Stimulated activated CD8-positive, alpha-beta memory T cell treated with anti-CD3 and anti-CD28 coated beads, Interleukin-12 subunit alpha, Interleukin-12 subunit beta, amount 100 ng/mL, for 4 hours (primary cell): Measurements from ENCODE around the gene DMBX1.

Experiments
- DNase-seq: peaks from one replicate; pipeline ENCODE4 v3.0.0-alpha.2; 2020; ENCODE audit warnings: low read depth

DMBX1 gene

GRCh38 chr1:46489638-46490405, at the start of gene DMBX1:
DMBX1 (plus strand) TSS chr1:46489836; CDS start chr1:46507011, 17,175 bp downstream.
- no peak for DNase-seq

DNA sequence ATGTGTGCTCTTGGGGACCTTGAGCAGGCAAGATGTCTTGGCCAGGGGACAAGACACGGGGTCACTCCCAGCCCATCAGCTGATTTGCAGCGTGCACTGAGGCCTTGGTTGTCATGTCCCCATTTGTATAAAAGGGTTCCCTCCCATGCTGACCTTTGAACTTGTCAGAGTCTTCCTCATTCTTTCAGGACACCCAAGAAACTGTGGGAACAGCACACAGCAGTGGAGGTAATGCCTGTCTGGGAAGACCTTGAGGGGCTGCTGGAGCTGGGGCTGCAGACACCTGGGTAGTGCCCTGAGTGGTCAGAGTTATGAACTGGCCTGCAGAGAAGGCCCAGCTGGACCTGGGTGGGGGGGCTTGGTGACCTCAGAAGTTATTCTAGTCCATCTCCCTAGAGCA, 49.2 kb upstream of the DMBX1 start:
- no peak for DNase-seq

DNA sequence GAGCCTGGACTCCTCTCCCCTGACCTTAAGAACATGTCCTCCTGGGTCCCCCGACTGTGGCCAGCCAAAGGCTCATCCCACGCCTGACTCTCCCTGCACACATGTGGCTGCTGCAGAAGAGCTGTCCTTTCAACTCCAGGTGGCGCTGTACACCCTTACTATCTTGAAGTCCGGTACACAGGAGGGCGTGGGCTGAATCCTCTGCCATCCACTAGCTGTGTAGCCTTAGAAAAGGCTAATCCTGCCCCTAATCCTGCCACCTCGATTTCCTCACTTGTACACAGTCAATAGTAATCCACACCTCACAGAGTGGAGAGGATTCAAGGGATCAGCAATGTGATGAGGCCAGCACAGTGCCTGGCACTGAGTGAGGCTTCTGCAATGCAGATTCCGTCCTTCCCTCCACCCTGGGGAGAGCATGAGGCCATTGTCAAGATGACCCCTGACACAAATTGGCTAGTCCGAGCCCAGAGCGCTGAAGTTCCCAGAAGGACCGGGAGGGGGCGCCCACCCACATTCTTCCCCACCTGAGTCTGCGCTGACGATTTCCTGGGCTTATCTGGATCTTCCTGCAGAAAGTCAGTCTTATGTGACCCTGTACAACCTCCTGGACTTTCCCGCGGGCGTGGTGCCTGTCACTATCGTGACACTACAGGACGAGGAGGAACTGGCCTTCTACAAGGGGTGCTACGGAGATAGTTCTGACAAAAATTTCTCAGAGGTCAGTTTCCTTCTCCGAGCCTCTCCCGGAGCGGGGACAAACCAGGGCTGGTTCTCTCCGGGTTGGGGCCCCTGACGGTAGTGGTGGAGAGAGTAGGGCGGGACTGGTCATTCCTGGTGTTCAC, 47.1 kb upstream of the DMBX1 start:
- DNase-seq = peak; percentile 42

DNA sequence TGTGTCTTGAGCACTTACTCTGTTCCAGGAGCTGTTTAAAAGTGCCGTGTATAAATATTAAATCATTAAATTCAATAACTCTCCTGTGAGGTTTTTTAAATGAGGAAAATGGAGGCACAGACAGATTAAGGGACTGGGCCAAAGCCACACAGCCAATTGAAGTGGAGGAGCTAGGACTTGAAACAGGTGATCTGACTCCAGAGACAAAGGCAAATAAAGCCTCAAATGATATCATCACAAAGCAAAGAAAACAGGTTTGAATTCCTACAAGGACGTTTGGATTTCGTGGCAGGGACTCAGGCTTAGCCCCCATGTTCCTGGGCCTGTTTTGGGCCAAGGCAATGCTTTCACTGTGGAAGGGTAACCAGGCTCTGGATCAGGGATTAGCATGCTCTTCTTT, 45.2 kb upstream of the DMBX1 start:
- no peak for DNase-seq

DNA sequence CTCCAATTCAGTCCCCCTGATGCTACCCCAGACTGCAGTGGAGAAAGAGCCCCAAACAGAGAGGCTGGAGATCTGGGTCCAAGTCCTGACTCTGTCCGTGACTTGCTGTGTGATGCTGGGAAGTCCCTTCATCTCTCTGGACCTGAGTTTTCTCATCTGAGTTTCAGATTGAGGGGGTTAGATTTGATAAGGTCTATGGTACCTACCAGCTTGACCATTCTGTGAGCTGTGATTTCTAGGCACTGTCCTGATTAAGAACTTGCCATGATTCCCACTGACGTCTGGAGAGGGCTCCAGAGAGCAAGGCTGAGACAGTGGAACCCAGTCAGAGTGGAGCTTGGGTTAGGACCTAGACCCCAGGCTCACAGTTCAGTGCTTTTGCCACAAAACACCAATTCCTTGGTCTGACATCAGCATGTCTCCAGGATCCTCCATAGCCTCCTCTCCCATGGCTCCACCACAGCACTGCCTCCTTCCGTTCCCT, 43.8 kb upstream of the DMBX1 start:
- DNase-seq = no peak

DNA sequence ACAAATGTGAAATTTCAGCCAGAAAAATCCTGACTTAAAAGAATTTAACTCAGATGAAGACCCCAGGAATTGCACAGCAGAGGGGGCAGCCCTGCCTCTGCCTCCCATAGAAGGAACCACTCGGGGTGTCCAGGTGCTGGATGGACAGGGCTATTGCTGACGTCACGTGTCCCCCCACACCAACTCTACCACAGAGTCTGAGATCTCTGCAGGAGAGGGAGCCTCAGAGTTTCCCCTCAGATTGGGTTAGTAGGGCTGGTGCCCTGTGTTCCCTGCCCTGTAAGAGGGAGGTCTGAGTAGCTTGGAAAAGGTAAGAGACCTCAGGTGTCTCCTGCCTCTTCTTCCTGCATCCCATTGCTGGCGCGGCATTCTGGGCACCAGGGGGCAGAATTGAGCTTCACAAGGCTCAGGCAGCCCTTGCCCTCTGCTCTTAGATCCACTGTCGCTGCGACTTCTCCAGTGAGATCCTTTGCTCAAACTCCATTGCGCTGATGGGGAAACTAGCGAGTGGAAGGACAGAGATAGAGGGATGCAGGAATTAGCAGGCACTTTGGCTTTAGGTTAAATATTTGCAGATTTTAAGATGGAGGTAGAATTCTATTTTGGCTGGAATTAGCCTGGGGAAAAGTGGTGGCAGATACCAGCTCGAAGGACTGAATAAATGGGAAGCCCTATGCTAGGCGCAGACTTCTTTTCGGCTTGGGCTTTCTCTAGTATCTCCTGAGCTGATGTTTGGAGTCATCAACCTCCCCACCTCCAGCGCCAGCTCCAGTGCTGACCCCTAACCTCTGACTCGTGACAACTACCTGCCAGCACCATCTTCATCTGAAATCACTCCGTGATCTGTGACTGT, 42.8 kb upstream of the DMBX1 start:
- DNase-seq = peak; percentile 42

DNA sequence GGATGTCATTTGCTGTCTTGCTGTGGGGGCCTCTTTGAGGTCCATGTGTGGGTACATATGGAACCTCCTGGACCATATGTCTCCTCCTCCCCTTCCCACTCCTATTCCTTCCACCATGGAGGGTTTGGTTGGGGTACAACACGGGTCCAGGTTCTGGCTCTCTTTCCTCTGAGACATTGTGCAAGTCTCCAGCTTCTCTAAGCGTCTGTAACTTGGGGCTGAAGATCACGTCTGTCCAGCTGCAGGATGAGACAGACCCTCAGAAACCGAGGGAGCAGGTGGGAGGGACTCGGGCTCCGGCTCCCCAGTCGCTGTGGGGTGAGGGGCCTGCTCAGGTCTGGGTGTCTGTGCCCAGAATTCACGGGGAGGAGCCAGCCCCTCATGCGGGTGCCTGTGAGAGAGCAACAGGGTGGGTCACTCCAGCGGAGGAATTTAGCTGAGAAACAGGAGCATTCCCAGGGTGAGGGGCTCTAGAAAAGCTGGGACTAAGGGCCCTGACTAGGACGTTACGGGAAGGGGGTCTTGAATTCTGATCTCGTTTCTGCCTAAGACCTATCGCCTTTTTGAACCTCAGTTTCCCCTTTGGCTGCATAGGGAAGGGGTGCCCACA, 42.0 kb upstream of the DMBX1 start:
- DNase-seq = no peak

DNA sequence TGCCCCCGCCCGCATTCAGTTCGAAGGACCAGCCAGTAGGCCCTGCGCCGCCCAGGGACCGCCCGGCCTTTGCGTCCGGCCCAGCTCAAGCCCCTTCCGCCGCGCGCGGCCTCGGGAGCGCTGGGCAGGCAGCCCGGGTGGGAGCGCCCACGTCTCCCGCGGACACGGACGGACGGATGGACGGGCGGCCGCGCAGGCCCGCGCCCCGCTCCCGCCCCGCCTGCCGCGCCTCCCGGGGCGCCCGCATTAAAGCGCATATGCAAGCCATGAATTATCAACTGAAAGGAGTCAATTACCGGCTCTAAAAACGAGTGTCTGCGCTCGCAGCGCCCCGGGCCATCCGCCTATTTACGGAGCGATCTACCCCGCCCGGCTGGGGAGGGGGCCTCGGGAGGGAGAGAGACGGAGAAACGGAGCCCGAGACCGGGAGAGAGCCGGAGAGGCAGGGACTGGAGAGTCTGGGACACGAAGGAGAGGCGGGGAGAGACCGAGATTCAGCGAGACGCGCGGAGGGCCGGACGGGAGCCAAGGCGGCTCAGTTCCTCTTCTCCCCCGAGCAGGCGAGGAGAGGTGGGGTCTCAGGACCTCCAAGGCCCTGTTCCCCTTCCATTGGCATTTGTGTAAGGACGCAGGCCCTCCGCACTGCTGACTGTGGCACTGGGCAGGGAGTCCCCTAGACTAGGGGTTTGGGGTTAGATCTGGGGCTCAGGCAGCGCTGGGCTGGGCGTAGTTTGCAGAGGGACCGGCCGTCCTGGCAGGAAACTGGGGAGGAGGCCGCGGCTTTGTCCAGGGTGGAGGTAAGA, 41.3 kb upstream of the DMBX1 start:
- no peak for DNase-seq

GRCh38 chr1:46449223-46450159, 40.1 kb upstream of the DMBX1 start:
- no peak for DNase-seq

- no peak for DNase-seq
Measured at GRCh38 chr1:46450160-46450517, 39.5 kb upstream of the DMBX1 start.

GRCh38 chr1:46451948-46452930, 37.4 kb upstream of the DMBX1 start:
- no peak for DNase-seq

GRCh38 chr1:46452931-46453325, 36.7 kb upstream of the DMBX1 start:
- no peak for DNase-seq

- no peak for DNase-seq
Measured at GRCh38 chr1:46453449-46453848, 36.2 kb upstream of the DMBX1 start.

DNA sequence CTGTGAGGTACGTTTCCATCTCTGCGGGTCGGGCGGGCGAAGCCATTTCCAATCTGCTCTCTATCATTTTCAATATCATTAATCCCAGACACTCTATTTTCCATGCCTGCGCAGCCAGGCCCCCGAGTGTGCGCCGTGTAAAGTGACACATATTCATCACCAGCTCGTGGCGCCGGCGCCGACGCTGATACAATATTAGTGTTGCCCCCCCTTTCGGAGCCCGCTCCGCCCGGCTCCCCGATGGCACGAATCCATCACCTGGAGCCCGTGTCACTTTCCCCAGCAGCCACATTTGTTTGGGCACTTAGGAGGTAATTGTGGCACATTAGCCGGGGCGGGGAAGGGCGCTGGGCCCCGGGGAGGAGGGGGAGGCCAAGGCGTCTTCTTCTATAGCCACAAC, 33.7 kb upstream of the DMBX1 start:
- DNase-seq = no peak

- DNase-seq = no peak
Measured at GRCh38 chr1:46456411-46456963, 33.1 kb upstream of the DMBX1 start.

DNA sequence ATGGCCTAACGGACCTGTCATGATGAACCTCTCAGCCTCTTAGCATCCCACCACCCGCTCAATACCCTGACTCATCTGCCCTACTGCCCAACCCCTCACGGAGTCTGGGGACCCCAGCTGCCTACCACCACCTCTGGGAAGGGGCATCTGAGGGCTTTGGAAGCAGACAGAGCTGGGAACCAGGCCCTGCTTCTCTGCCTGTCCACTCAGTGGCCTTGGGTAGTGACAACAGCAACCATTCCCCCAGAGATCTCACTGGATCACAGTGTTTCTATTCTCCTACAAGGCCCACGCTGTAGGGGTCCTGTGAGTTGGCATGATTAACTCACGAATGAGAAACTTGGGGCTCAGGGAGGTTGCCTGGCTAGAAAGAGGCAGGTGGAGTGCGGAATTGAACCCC, 32.5 kb upstream of the DMBX1 start:
- DNase-seq = no peak

- no peak for DNase-seq
Measured at GRCh38 chr1:46458190-46458589, 31.4 kb upstream of the DMBX1 start.

- DNase-seq = no peak
Measured at GRCh38 chr1:46458846-46459245, 30.8 kb upstream of the DMBX1 start.
